GM23338 (cell line): ENCODE measurements around the gene SEC11C. TPM values are rescaled to one million over a fixed set of nuclear protein-coding genes. Genes with fewer than 3 reads are reported as not detected.
A peak's percentile ranks its signal among the peaks of the same experiment; 100 is the strongest.

Source experiments
- ATAC-seq: fragments of 200-7000 bp; cut with Tn5 transposase; 3 replicates; pipeline ENCODE4 v1.9.1; 2020
- DNase-seq: peaks from one replicate; pipeline ENCODE4 v3.0.0-alpha.2; 2015; ENCODE audit warnings: low spot score
- H2AFZ ChIP-seq: fragments of 200-600 bp; sonication (generic); 2 replicates; pipeline ENCODE4 v1.8.0; 2016; ENCODE audit warnings: antibody characterized with exemption, mild to moderate bottlenecking, moderate library complexity
- H3F3A ChIP-seq: fragments of 200-600 bp; sonication (generic); replicated peaks from 2 replicates; pipeline ENCODE4 v1.8.0; 2017; ENCODE audit warnings: antibody characterized with exemption, mixed run types, low read depth
- H3K27ac ChIP-seq: fragments of 200-600 bp; sonication (generic); 2 replicates; pipeline ENCODE4 v1.6.1; 2016; ENCODE audit warnings: low read depth
- H3K27me3 ChIP-seq: fragments of 200-600 bp; sonication (generic); 2 replicates; pipeline ENCODE4 v1.8.0; 2016; ENCODE audit warnings: mild to moderate bottlenecking, mixed run types, moderate library complexity; ENCODE audit not compliant: insufficient read depth
- H3K36me3 ChIP-seq: fragments of 200-600 bp; sonication (generic); 2 replicates; pipeline ENCODE4 v1.8.0; 2016; ENCODE audit warnings: mild to moderate bottlenecking; ENCODE audit not compliant: insufficient read depth
- H3K4me1 ChIP-seq: fragments of 200-600 bp; sonication (generic); 2 replicates; pipeline ENCODE4 v1.8.0; 2016; ENCODE audit warnings: mild to moderate bottlenecking, moderate library complexity; ENCODE audit not compliant: insufficient read depth
- H3K4me2 ChIP-seq: fragments of 200-600 bp; sonication (generic); 2 replicates; pipeline ENCODE4 v1.7.1; 2017; ENCODE audit warnings: mixed run types
- H3K4me3 ChIP-seq: fragments of 200-600 bp; sonication (generic); 2 replicates; pipeline ENCODE4 v1.6.1; 2016; ENCODE audit warnings: mixed run types
- H3K79me2 ChIP-seq: fragments of 200-600 bp; sonication (generic); replicated peaks from 2 replicates; pipeline ENCODE4 v1.8.0; 2017; ENCODE audit warnings: mild to moderate bottlenecking; ENCODE audit not compliant: insufficient read depth
- H3K9me2 ChIP-seq: fragments of 200-600 bp; sonication (generic); 2 replicates; pipeline ENCODE4 v1.8.0; 2017; ENCODE audit not compliant: insufficient read depth
- H4K20me1 ChIP-seq: fragments of 200-600 bp; sonication (generic); replicated peaks from 2 replicates; pipeline ENCODE4 v1.8.0; 2017; ENCODE audit warnings: mild to moderate bottlenecking; ENCODE audit not compliant: insufficient read depth
- H3K27ac Mint-ChIP-seq: 2 replicates; pipeline ENCODE4 v1.8.0; 2020; ENCODE audit warnings: inconsistent platforms, mild to moderate bottlenecking, moderate library complexity, mixed read lengths
- H3K27me3 Mint-ChIP-seq: 3 replicates; pipeline ENCODE4 v1.8.0; 2022; ENCODE audit warnings: low read depth, mild to moderate bottlenecking, moderate library complexity, mixed read lengths, inconsistent platforms; ENCODE audit not compliant: insufficient read depth, poor library complexity
- H3K36me3 Mint-ChIP-seq: 3 replicates; pipeline ENCODE4 v1.8.0; 2021; ENCODE audit warnings: low read depth, mild to moderate bottlenecking, inconsistent platforms, moderate library complexity, mixed read lengths
- H3K4me1 Mint-ChIP-seq: 3 replicates; pipeline ENCODE4 v1.8.0; 2020; ENCODE audit warnings: mild to moderate bottlenecking, inconsistent platforms, mixed read lengths
- H3K4me3 Mint-ChIP-seq: 3 replicates; pipeline ENCODE4 v1.8.0; 2021; ENCODE audit warnings: moderate library complexity, mild to moderate bottlenecking, inconsistent platforms, mixed read lengths
- H3K9me3 Mint-ChIP-seq: 3 replicates; pipeline ENCODE4 v1.8.0; 2020; ENCODE audit warnings: moderate library complexity, mild to moderate bottlenecking, inconsistent platforms, mixed read lengths
- EZH2phosphoT487 ChIP-seq: fragments of 200-600 bp; sonication (generic); IDR thresholded peaks from one replicate; pipeline ENCODE4 v1.8.1; 2018; ENCODE audit warnings: antibody characterized with exemption; ENCODE audit not compliant: unreplicated experiment
- JUNB ChIP-seq: IDR thresholded peaks from one replicate; pipeline ENCODE4 v1.6.1; 2016; ENCODE audit warnings: antibody characterized with exemption; ENCODE audit not compliant: unreplicated experiment
- NANOG ChIP-seq: IDR thresholded peaks from 2 replicates; pipeline ENCODE4 v1.6.1; 2016; ENCODE audit warnings: antibody characterized with exemption, borderline replicate concordance
- POLR2AphosphoS5 ChIP-seq: IDR thresholded peaks from 2 replicates; pipeline ENCODE4 v1.6.1; 2016; ENCODE audit warnings: antibody characterized with exemption, low read depth
- ZNF331 ChIP-seq: fragments of 250-450 bp; sonication (Bioruptor Pico); IDR thresholded peaks from 2 replicates; pipeline ENCODE4 v1.5.0; 2020; ENCODE audit warnings: low read depth, mild to moderate bottlenecking, moderate library complexity
- polyA plus RNA-seq: library from polyadenylated mRNA; unstranded; fragments of >200 nt; fragmentation: Nextera tagmentation; extraction: Ambion mirVana; gene quantifications from 2 replicates; pipeline ENCODE4 v1.2.1, GENCODE V29; 2016
- total RNA-seq: library from RNA; depleted of rRNA; stranded (reverse); fragments of >200 nt; shearing (Covaris generic); gene quantifications from 2 replicates; pipeline ENCODE4 v1.2.3, GENCODE V29; 2014
- TF ChIP-seq, protein P1 (sequence below): fragments of 250-450 bp; sonication (Bioruptor Pico); IDR thresholded peaks from 2 replicates; pipeline ENCODE4 v1.5.0; 2020; ENCODE audit warnings: mild to moderate bottlenecking, moderate library complexity
- TF ChIP-seq, protein P2 (sequence below): IDR thresholded peaks from 2 replicates; pipeline ENCODE4 v1.6.1; 2016; ENCODE audit warnings: antibody characterized with exemption

Gene SEC11C
- total and polyA plus RNA-seq, 2 experiments from 2014 or later = 31.7 to 169 TPM

DNA sequence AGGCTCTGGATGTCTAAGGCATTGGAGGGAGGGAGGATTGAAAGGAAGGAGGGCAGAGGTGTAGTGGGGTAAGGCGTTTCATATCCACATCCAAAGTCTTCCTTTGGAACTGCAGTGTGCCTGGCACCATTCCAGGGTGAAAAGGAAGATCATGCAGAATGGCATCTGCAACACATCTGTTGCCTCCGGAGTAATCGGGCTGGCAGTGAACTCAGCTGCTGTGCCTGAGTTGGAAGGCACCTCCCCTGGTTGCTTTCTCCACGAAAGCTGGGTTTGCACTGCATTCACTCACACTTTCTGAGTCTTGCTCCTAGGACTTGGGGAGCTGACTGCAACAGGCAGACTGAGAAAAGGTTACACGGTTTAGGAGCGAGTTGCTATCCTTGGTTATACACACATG lies 30.3 kb upstream of the SEC11C start (continued):
- TF ChIP-seq, protein P1, sequence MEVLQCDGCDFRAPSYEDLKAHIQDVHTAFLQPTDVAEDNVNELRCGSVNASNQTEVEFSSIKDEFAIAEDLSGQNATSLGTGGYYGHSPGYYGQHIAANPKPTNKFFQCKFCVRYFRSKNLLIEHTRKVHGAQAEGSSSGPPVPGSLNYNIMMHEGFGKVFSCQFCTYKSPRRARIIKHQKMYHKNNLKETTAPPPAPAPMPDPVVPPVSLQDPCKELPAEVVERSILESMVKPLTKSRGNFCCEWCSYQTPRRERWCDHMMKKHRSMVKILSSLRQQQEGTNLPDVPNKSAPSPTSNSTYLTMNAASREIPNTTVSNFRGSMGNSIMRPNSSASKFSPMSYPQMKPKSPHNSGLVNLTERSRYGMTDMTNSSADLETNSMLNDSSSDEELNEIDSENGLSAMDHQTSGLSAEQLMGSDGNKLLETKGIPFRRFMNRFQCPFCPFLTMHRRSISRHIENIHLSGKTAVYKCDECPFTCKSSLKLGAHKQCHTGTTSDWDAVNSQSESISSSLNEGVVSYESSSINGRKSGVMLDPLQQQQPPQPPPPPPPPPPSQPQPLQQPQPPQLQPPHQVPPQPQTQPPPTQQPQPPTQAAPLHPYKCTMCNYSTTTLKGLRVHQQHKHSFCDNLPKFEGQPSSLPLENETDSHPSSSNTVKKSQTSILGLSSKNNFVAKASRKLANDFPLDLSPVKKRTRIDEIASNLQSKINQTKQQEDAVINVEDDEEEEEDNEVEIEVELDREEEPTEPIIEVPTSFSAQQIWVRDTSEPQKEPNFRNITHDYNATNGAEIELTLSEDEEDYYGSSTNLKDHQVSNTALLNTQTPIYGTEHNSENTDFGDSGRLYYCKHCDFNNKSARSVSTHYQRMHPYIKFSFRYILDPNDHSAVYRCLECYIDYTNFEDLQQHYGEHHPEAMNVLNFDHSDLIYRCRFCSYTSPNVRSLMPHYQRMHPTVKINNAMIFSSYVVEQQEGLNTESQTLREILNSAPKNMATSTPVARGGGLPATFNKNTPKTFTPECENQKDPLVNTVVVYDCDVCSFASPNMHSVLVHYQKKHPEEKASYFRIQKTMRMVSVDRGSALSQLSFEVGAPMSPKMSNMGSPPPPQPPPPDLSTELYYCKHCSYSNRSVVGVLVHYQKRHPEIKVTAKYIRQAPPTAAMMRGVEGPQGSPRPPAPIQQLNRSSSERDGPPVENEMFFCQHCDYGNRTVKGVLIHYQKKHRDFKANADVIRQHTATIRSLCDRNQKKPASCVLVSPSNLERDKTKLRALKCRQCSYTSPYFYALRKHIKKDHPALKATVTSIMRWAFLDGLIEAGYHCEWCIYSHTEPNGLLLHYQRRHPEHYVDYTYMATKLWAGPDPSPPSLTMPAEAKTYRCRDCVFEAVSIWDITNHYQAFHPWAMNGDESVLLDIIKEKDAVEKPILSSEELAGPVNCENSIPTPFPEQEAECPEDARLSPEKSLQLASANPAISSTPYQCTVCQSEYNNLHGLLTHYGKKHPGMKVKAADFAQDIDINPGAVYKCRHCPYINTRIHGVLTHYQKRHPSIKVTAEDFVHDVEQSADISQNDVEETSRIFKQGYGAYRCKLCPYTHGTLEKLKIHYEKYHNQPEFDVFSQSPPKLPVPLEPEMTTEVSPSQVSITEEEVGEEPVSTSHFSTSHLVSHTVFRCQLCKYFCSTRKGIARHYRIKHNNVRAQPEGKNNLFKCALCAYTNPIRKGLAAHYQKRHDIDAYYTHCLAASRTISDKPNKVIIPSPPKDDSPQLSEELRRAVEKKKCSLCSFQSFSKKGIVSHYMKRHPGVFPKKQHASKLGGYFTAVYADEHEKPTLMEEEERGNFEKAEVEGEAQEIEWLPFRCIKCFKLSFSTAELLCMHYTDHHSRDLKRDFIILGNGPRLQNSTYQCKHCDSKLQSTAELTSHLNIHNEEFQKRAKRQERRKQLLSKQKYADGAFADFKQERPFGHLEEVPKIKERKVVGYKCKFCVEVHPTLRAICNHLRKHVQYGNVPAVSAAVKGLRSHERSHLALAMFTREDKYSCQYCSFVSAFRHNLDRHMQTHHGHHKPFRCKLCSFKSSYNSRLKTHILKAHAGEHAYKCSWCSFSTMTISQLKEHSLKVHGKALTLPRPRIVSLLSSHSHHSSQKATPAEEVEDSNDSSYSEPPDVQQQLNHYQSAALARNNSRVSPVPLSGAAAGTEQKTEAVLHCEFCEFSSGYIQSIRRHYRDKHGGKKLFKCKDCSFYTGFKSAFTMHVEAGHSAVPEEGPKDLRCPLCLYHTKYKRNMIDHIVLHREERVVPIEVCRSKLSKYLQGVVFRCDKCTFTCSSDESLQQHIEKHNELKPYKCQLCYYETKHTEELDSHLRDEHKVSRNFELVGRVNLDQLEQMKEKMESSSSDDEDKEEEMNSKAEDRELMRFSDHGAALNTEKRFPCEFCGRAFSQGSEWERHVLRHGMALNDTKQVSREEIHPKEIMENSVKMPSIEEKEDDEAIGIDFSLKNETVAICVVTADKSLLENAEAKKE (CRISPR knock-in tag) = no peak
- TF ChIP-seq EZH2phosphoT487 (no peak), NANOG (no peak)

DNA sequence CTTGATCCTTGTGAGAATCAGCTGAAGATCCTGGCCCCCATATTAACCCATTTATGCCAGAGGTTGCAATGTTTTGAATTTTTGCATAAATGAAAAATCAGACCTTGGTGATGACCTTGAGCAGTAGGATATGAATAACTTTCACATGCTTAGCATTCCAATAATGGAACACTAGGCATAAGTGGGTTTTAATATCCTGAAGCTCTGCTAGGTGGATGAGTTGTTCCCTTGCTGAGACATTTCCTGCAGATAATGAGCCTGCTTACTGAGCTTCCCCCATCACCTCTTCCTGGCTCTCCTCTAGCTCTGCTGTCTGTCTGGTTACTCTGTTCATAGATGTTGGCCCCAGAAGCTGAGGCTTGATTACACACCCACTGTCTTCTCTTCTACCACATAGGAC lies 25.5 kb upstream of the SEC11C start:
- H3K4me1 Mint-ChIP-seq = no peaks in the 10 kb centered on the region; the same call in 2 of the 3 replicates
- Histone ChIP-seq H3F3A (no peaks in the 10 kb centered on the region), H3K4me1 (no peaks in the 10 kb centered on the region), H3K4me3 (no peak overlapping the region), H3K79me2 (no peaks in the 10 kb centered on the region), H3K9me2 (0 out of 2 replicates have a peak, but pooled peaks cover 4% of the 10 kb centered on the region), H2AFZ (peak overlapping the region; percentile 47; the same call in 1 of the 2 replicates), H3K4me2 (no peak overlapping the region), H3K27me3 (no peaks in the 10 kb centered on the region), H4K20me1 (no peaks in the 10 kb centered on the region), H3K27ac (no peak overlapping the region), H3K36me3 (no peaks in the 10 kb centered on the region)
- H3K27me3 Mint-ChIP-seq = peaks cover 3% of the 10 kb centered on the region
- TF ChIP-seq, protein P2, sequence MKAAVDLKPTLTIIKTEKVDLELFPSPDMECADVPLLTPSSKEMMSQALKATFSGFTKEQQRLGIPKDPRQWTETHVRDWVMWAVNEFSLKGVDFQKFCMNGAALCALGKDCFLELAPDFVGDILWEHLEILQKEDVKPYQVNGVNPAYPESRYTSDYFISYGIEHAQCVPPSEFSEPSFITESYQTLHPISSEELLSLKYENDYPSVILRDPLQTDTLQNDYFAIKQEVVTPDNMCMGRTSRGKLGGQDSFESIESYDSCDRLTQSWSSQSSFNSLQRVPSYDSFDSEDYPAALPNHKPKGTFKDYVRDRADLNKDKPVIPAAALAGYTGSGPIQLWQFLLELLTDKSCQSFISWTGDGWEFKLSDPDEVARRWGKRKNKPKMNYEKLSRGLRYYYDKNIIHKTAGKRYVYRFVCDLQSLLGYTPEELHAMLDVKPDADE = no peak
- TF ChIP-seq JUNB (no peak), NANOG (no peak), EZH2phosphoT487 (no peak), POLR2AphosphoS5 (no peak), ZNF331 (CRISPR knock-in tag) (no peak)
- TF ChIP-seq, protein P1 (CRISPR knock-in tag) = no peak
- ATAC-seq (no peak), DNase-seq (no peak)
- H3K27ac Mint-ChIP-seq = no peak overlapping the region
- H3K9me3 Mint-ChIP-seq = no peaks in the 10 kb centered on the region; the same call in 1 of the 3 replicates
- H3K36me3 Mint-ChIP-seq = no peaks in the 10 kb centered on the region
- H3K4me3 Mint-ChIP-seq = no peak overlapping the region
